Upper lobe of left lung (tissue), 4 donors: ENCODE measurements around the gene LRGUK.

Experiments used
- POLR2A ChIP-seq, 4 donors: fragments of 450-650 bp; IDR thresholded peaks; one replicate each; pipeline ENCODE4 v1.5.1; 2016 to 2017; ENCODE audit warnings: antibody characterized with exemption in 4 of 4, mild to moderate bottlenecking in 2 of 4
- TF ChIP-seq, protein P1 (sequence below), 6 experiments: fragments of 450-650 bp in 4 of 6; fragments of 200-600 bp in 2 of 6; sonication (generic) in 2 of 6; IDR thresholded peaks; one replicate each; pipeline ENCODE4 v1.5.1; 2016 to 2019; ENCODE audit warnings: antibody characterized with exemption in 6 of 6

DNA sequence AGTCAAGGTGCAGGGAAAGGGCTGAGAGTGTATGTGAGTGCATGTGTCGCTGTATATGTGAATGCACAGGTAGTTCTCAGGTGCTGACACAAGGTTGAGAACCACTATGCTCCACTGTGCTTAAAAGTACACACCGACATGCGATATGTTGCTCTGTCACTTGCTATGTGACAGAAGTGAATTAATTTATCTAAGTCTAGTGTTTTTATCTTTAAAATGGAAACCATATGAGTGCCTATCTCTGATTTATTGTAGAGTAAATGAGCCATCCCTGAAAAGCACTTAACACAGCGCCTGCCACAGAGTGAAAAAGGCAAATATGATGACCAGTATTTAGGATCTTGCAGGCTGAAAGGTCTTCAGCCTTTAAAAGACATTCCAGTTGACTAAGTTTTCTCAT lies 184.7 kb downstream of the LRGUK start:
- no peak for TF ChIP-seq POLR2A (IDR thresholded peaks at IDR 0.05)
- TF ChIP-seq, protein P1, sequence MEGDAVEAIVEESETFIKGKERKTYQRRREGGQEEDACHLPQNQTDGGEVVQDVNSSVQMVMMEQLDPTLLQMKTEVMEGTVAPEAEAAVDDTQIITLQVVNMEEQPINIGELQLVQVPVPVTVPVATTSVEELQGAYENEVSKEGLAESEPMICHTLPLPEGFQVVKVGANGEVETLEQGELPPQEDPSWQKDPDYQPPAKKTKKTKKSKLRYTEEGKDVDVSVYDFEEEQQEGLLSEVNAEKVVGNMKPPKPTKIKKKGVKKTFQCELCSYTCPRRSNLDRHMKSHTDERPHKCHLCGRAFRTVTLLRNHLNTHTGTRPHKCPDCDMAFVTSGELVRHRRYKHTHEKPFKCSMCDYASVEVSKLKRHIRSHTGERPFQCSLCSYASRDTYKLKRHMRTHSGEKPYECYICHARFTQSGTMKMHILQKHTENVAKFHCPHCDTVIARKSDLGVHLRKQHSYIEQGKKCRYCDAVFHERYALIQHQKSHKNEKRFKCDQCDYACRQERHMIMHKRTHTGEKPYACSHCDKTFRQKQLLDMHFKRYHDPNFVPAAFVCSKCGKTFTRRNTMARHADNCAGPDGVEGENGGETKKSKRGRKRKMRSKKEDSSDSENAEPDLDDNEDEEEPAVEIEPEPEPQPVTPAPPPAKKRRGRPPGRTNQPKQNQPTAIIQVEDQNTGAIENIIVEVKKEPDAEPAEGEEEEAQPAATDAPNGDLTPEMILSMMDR (IDR thresholded peaks at IDR 0.05), result no peak
